ENCODE measurements around the gene LMTK3. TPM values are rescaled to one million over a fixed set of nuclear protein-coding genes. Genes with fewer than 3 reads are reported as not detected.

Gene LMTK3
- total RNA-seq, 1 donor from 2014 or later = 2.9 TPM

DNA sequence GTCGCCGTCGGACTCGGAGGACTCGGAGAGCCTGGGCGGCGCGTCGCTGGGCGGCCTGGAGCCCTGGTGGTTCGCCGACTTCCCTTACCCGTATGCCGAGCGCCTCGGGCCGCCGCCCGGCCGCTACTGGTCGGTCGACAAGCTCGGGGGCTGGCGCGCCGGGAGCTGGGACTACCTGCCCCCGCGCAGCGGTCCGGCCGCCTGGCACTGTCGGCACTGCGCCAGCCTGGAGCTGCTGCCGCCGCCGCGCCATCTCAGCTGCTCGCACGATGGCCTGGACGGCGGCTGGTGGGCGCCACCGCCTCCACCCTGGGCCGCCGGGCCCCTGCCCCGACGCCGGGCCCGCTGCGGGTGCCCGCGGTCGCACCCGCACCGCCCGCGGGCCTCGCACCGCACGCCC, 68.4 kb downstream of the LMTK3 start:
- no peaks in the 10 kb centered on the region for H3K36me3 ChIP-seq (ENCODE audit: control insufficient read depth, insufficient read depth, low read length)
- H3K27me3 ChIP-seq (ENCODE audit: control insufficient read depth, insufficient read depth, low read length) = peaks cover 24% of the 10 kb centered on the region
- TF ChIP-seq, protein P1, sequence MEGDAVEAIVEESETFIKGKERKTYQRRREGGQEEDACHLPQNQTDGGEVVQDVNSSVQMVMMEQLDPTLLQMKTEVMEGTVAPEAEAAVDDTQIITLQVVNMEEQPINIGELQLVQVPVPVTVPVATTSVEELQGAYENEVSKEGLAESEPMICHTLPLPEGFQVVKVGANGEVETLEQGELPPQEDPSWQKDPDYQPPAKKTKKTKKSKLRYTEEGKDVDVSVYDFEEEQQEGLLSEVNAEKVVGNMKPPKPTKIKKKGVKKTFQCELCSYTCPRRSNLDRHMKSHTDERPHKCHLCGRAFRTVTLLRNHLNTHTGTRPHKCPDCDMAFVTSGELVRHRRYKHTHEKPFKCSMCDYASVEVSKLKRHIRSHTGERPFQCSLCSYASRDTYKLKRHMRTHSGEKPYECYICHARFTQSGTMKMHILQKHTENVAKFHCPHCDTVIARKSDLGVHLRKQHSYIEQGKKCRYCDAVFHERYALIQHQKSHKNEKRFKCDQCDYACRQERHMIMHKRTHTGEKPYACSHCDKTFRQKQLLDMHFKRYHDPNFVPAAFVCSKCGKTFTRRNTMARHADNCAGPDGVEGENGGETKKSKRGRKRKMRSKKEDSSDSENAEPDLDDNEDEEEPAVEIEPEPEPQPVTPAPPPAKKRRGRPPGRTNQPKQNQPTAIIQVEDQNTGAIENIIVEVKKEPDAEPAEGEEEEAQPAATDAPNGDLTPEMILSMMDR (IDR thresholded peaks at IDR 0.05; ENCODE audit: insufficient read depth, low read length, poor library complexity, severe bottlenecking) = no peak
- DNase-seq (ENCODE audit: low read depth) = no peak
- no peak overlapping the region for H3K4me3 ChIP-seq (ENCODE audit: low read depth, low read length)

DNA sequence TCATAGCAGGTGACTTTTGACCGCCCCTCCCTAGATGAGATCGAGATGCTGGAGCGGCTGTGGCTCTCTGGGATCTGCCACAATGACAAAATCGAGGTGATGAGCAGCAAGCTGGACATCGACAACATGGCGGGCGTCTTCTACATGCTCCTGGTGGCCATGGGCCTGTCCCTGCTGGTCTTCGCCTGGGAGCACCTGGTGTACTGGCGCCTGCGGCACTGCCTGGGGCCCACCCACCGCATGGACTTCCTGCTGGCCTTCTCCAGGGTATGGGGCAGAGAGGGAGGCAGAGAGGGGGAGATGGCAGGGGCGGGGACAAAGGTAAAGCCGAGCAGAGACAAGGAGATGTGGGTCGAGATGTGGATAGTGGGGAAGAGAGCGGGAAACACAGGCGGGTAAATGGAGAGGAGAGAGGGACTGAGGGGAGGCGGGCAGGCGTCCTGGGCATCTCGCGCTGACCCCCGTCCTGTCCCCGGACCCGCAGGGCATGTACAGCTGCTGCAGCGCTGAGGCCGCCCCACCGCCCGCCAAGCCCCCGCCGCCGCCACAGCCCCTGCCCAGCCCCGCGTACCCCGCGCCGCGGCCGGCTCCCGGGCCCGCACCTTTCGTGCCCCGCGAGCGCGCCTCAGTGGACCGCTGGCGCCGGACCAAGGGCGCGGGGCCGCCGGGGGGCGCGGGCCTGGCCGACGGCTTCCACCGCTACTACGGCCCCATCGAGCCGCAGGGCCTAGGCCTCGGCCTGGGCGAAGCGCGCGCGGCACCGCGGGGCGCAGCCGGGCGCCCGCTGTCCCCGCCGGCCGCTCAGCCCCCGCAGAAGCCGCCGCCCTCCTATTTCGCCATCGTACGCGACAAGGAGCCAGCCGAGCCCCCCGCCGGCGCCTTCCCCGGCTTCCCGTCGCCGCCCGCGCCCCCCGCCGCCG, 69.3 kb downstream of the LMTK3 start:
- DNase-seq (ENCODE audit: low read depth) = no peak
- TF ChIP-seq, protein P1 (IDR thresholded peaks at IDR 0.05; ENCODE audit: insufficient read depth, low read length, poor library complexity, severe bottlenecking) = no peak
- no peaks in the 10 kb centered on the region for H3K36me3 ChIP-seq (ENCODE audit: control insufficient read depth, insufficient read depth, low read length)
- H3K4me3 ChIP-seq (ENCODE audit: low read depth, low read length) = no peak overlapping the region
- H3K27me3 ChIP-seq (ENCODE audit: control insufficient read depth, insufficient read depth, low read length) = peaks cover 24% of the 10 kb centered on the region

DNA sequence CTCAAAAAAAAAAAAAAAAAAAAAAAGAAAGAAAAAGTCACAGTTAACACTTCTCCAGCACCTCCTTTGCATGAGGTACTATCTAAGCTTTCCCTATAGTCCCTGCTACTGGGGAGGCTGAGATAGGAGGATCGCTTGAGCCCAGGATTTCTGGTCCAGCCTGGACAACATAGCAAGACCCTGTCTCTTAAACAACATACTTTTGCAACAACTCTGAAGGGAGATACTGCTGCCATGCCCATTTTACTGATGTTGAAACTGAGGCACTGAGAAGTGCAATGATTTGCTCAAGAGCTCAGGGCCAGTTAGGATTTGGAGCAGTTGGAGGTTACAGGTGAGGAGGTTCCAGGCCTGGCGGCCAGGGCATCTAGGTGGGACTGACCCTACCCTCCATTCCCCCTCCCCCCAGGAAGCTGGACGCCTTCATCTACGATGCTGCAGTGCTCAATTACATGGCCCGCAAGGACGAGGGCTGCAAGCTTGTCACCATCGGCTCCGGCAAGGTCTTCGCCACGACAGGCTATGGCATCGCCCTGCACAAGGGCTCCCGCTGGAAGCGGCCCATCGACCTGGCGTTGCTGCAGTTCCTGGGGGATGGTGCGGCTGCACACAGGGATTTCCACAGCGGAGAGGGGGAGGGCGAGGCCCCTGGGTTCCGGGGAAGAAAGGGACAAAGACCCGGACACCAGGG, 70.1 kb downstream of the LMTK3 start:
- TF ChIP-seq, protein P1 (IDR thresholded peaks at IDR 0.05; ENCODE audit: insufficient read depth, low read length, poor library complexity, severe bottlenecking) = no peak

DNA sequence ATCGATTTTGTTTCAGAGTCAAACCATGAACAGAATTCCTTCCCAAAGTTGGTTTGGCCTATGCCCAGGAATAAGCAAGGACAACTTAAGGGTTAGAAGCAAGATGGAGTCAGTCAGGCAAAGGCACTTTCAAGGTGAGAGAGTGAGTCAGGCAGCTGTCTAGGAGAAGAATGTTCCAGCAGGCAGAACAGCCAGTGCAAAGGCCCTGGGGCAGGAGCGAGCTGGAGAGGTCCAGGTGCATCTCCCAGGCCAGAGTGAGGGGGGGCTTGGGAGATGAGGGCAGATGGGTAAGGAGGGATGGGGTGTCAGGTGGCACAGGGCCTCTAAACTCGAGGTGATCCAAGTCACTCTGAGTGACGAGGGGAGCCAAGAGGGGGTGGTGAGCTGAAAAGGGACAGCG, 75.0 kb downstream of the LMTK3 start:
- DNase-seq (ENCODE audit: low read depth) = no peak
- Histone ChIP-seq H3K27me3 (ENCODE audit: control insufficient read depth, insufficient read depth, low read length) (peaks cover 4% of the 10 kb centered on the region), H3K36me3 (ENCODE audit: control insufficient read depth, insufficient read depth, low read length) (no peaks in the 10 kb centered on the region), H3K4me3 (ENCODE audit: low read depth, low read length) (no peak overlapping the region)
- TF ChIP-seq, protein P1 (IDR thresholded peaks at IDR 0.05; ENCODE audit: insufficient read depth, low read length, poor library complexity, severe bottlenecking) = no peak

More for the DNA sequence above, 70.1 kb downstream of the LMTK3 start:
- DNase-seq (ENCODE audit: low read depth) = no peak
- H3K36me3 ChIP-seq (ENCODE audit: control insufficient read depth, insufficient read depth, low read length) = no peaks in the 10 kb centered on the region
- H3K4me3 ChIP-seq (ENCODE audit: low read depth, low read length) = no peak overlapping the region
- peaks cover 24% of the 10 kb centered on the region for H3K27me3 ChIP-seq (ENCODE audit: control insufficient read depth, insufficient read depth, low read length)

Other genes starting within 250 kb of the LMTK3 start
- gene ZNF114, start 241.8 kb downstream of the LMTK3 start, total RNA-seq = 3.0 and 4.0 TPM in 2 replicates
- 30.7 and 32.5 TPM in 2 replicates for gene EMP3, start 186.3 kb downstream of the LMTK3 start, total RNA-seq
- gene TMEM143, start 147.9 kb downstream of the LMTK3 start, total RNA-seq = 4.4 and 5.8 TPM in 2 replicates
- 0.25 TPM in 1 of 2 replicates, not detected in the other for gene SYNGR4, start 147.5 kb downstream of the LMTK3 start, total RNA-seq
- 152 and 170 TPM in 2 replicates for gene KDELR1, start 120.3 kb downstream of the LMTK3 start, total RNA-seq
- 0.21 and 0.63 TPM in 2 replicates for gene GRIN2D, start 118.2 kb downstream of the LMTK3 start, total RNA-seq
- gene GRWD1, start 65.9 kb downstream of the LMTK3 start, total RNA-seq = 44.6 and 47.1 TPM in 2 replicates
- 0.54 and 2.1 TPM in 2 replicates for gene KCNJ14, start 56.3 kb downstream of the LMTK3 start, total RNA-seq
- gene CYTH2, start 42.5 kb downstream of the LMTK3 start, total RNA-seq = 73.0 and 77.3 TPM in 2 replicates
- 0.48 and 0.50 TPM in 2 replicates for gene SULT2B1, start 40.3 kb upstream of the LMTK3 start, total RNA-seq
- not detected in 2 replicates for gene SPACA4, start 94.9 kb upstream of the LMTK3 start, total RNA-seq
- gene FAM83E, start 103.2 kb upstream of the LMTK3 start, total RNA-seq = 0.25 and 2.3 TPM in 2 replicates
- gene RPL18, start 107.3 kb upstream of the LMTK3 start, total RNA-seq = 2,979 and 3,293 TPM in 2 replicates
- 27.9 and 30.3 TPM in 2 replicates for gene SPHK2, start 107.7 kb upstream of the LMTK3 start, total RNA-seq
- 1.6 and 3.4 TPM in 2 replicates for gene DBP, start 125.5 kb upstream of the LMTK3 start, total RNA-seq
- 1.1 and 1.7 TPM in 2 replicates for gene CA11, start 134.4 kb upstream of the LMTK3 start, total RNA-seq
- not detected in 2 replicates for gene NTN5, start 161.2 kb upstream of the LMTK3 start, total RNA-seq
- 1.8 and 1.9 TPM in 2 replicates for gene FUT2, start 184.1 kb upstream of the LMTK3 start, total RNA-seq
- gene MAMSTR, start 207.9 kb upstream of the LMTK3 start, total RNA-seq = 1.0 and 1.3 TPM in 2 replicates
- gene RASIP1, start 228.8 kb upstream of the LMTK3 start, total RNA-seq = 3.8 and 4.8 TPM in 2 replicates
- gene IZUMO1, start 235.1 kb upstream of the LMTK3 start, total RNA-seq = 0.25 TPM in 1 of 2 replicates, not detected in the other
- gene FUT1, start 240.8 kb upstream of the LMTK3 start, total RNA-seq = 10.4 and 12.3 TPM in 2 replicates
- gene FGF21, start 243.7 kb upstream of the LMTK3 start, total RNA-seq = 0.13 TPM in 1 of 2 replicates, not detected in the other